HPDE6-E6E7 (cell line): ENCODE data around the gene EME2.
"Not testable (repeated sequence)": the region's sequence is repeated elsewhere in the genome, so short reads cannot be mapped to it uniquely, and the experiment has no call there.

Experiments used
- DNase-seq: peaks from one replicate; pipeline ENCODE4 v3.0.0; 2011; ENCODE audit warnings: missing footprints; ENCODE audit errors: extremely low spot score

Gene EME2, protein sequence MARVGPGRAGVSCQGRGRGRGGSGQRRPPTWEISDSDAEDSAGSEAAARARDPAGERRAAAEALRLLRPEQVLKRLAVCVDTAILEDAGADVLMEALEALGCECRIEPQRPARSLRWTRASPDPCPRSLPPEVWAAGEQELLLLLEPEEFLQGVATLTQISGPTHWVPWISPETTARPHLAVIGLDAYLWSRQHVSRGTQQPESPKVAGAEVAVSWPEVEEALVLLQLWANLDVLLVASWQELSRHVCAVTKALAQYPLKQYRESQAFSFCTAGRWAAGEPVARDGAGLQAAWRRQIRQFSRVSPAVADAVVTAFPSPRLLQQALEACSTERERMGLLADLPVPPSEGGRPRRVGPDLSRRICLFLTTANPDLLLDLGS

DNA sequence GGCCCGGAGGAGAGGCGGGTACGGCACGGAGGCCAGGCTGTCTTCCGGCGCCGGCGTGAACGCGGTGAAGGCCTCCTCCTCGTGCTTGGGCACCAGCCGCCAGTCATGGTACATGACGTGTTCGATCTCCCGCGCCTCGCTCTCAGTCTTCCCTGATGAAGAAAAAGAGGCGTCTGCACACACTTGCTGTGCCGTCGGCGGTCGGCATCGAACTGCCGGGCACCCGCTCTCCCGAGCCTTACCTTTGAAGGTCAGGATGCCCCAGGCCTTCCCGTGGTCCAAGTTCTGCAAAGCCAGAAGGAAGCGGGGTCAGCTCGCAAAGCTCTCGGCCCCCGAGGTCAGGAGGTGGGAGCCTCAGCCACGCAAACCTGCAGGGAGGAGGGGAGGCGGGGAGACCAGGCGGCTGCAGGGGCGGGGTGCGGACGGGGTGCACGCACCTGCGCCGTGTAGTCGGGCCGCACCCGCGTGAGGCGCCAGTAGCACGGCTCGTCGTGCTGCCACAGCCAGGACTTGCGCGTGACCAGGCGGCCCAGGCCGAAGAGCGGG is at the start of gene EME2:
Gene EME2, plus strand, starts transcription at position 449 of the 546 bp plus-strand sequence. CDS start 418 bp downstream, outside the sequence.
- no peak for DNase-seq

DNA sequence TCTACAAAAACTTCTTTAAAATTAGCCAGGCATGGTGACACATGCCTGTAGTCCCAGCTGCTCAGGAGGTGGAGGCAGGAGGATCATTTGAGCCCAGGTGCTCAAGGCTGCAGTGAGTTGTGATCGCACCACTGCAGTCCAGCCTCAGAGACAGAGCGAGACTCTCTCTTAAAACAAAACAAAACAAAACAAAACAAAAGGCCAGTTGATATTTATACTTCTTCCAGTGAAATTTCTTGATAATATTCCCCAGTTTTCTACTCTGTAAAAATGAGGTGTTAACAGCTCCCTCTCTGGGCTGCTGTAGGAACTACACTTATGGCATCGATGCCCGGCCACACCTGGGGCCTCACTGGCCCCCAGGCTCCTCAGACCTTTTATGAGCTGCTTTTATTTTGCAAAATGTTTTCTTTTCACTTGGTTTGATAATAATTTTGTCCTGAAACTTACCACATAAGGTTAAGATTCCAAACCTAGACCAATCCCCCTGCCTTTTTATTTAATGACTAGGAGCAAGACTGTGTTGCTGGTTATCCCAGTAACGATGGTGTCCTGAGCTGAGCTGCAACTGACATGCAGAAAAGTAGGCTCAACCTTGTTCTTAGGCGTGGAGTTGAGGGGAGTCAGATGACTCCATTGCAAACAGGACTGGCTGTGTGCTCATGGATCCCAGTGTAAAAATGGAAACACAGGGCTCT is 49.0 kb upstream of the EME2 start:
- DNase-seq: no peak

DNA sequence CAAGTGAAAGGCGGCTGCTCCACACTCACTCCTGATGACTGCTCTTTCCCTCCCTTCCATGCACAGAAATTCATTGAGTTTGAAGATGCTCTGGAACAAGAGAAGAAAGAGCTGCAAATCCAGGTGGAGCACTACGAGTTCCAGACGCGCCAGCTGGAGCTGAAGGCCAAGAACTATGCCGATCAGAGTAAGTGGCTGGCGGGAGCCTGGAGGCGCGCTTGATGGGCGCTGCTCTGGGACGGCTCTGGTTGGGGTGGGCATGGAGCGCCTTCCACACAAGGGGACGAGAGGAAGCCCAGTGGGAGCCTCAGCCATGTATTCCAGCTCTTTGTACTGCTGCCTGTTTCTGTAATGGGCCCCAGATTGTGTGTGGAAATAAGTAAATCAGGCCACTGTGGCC is 48.1 kb upstream of the EME2 start:
- no peak for DNase-seq

DNA sequence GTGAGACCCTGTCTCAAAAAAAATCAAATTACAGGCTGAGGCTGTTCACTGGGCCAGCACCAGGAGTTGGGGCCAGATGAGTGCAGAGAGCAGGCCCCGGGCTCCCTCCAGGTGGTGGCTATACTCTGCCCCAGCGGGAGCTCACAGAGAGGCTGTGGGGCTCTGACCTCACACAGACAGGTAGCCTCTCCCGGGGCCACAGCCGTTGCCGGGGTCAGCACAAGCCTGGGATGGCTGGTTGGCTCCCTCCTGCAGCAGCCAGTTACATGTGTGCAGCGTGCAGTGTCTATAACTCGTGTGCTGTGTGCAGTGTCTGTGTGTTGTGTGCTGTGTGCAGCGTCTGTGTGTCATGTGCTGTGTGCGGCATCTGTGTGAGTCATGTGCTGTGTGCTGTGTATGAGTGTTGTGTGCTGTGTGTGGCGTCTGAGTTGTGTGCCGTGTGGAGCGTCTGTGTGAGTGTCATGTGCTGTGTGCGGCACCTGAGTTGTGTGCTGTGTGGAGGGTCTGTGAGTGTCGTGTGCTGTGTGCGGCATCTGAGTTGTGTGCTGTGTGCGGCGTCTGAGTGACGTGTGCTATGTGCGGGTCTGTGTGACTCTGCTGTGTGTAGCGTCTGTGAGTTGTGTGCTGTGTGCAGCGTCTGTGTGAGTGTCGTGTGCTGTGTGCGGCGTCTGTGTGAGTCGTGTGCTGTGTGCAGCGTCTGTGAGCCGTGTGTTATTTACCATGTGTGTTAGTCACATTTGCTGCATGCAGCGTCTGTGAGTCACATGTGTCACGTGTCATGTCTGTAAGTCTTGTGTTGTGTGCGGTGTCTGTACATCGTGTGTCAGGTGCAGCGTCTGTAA is 45.7 kb upstream of the EME2 start:
- DNase-seq: no peak

DNA sequence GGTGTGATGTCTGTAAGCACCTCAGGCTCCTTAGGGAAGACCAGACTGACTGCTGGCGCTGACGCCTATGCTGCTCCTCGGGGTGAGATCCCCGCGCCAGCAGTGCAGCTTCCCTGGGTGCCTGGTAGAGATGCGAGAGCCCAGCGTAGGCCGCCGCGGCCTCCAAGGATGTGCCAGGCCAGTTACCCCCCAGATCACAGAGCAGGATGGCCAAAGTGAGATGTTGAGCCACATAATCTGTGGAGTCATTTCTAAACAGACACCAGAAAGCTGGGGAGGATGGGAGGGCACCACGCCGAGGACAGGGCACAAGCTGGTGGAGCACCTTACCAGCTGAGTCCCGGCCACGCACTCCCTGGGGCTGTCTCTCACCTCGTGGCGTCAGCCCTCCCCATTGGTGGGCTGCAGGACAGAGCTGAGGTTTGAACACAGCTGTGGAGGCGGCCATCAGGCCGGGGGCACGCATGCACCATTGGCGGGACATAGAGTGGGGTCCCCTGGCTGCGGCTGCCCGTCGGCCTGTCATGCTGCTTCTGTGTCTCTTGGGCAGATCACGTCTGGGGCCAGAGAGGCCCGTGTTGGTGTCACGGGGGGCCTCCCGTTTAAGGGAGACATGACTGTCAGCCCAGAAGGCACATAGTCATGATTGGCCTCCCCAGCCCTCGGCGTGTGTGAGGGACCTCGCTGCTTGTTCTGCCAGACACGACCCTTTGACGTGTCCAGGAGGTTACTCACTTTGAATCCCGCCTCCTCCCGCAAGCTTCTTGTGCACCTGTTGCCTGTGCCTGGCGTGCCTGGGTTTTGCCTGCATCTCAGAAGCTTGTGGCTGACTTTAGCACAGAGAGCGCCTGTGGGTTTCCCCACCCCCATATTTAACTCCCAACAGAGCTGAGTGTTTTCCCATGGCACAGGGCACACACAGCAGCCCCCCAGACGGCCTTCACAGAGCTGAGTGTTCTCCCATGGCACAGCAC is 44.7 kb upstream of the EME2 start:
- DNase-seq: no peak

DNA sequence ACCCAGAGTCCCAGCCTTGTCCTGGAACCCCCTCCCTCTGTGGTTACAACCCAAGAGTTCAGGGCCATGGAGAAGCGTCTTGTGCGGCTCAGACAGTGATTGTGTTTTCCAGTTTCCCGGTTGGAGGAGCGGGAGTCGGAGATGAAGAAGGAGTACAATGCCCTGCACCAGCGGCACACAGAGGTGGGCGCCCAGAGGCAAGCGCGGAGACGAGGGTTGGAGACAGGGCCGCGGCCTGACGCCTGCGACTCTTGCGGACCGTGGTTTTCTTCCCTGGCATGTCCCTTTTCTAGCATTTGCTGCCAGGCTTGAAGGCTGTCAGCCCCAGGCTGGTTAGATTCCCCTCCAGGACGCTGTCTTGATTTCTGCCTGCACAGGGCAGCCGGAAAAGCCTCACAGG is 43.6 kb upstream of the EME2 start:
- DNase-seq: no peak

DNA sequence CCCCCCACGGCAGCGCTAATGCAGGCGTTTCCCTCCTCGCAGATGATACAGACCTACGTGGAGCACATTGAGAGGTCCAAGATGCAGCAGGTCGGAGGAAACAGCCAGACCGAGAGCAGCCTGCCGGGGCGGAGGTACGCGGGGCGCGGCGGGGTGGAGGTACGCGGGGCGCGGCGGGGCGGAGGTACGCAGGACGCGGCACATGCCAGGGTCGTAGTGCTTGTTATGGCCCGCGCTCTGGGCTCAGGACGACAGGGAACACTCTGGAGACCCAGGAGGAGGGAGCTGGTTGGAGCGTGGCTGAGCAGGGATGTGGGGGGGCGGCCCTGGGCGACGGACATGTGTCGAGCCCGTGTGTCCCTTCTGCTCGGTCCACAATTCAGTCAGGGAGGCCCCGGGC is 43.2 kb upstream of the EME2 start:
- DNase-seq: no peak

DNA sequence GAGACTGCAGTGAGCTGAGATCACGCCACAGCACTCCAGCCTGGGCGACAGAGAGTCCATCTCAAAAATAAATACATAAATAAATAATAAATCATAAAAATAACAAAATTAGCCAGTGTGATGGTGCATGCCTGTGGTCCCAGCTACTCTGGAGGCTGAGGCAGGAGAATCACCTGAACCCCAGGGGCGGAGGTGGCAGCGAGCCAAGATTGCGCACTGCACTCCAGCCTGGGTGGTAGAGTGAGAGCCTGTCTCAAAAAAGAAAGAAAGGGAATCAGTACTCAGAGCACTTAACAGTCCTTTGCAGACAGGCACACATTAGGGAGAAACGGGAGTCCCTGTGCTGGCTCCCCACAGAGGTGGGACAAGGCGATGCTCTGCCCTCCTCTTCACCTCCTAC is 41.5 kb upstream of the EME2 start:
- no peak for DNase-seq

DNA sequence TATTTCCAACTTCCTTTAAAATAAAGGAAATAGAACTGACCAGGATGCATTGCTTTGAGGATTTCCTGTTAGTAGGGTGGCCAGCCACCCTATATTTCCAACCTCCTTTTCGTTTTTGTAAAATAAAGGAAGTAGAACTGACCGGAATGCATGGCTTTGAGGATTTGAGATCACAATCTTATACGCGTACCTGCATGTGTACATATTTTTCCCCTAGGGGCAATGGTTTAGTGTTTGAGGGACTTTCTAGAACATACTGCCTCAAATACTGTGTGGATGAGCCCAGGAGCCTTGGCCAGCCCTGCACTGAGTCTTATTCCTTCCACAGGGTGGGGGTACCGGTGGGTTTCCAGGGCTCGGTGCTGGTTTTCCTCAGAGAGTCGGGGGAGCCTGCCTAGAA is 41.0 kb upstream of the EME2 start:
- no peak for DNase-seq

DNA sequence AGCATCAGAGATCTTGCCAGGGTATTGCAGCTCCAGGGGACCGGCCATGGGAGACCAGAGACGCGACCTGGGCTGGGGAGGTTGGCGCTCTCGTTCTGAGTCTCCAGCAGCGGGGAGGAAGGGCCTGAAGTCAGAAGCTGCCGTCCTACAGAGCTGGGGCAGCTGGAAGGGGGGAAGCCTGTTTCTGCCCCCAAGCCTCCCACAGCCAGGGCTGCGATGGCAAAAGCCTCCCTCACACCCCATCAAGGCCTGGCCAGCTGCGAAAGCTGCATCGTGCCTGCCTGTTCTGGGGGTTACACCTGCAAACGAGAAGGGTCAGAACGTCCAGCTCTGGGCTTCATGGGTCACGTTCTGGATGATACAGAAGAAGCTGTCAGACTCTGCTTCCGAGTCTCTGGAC is 40.5 kb upstream of the EME2 start:
- DNase-seq: no peak

DNA sequence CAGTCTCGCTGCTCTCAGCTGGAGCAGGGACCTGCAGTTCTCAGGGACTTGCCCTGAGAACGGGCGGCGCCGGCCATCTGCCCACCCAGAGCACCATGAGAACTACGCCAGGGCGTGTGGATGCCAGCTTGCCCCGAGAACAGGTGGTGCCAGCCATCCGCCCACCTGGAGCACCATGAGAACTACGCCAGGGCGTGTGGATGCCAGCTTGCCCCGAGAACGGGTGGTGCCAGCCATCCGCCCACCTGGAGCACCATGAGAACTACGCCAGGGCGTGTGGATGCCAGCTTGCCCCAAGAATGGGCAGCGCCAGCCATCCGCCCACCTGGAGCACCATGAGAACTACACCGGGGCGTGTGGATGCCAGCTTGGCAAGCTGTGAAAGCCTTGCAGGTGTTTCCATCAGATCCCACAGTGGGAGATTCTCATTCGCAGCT is 40.0 kb upstream of the EME2 start:
- DNase-seq: not testable (repeated sequence)

DNA sequence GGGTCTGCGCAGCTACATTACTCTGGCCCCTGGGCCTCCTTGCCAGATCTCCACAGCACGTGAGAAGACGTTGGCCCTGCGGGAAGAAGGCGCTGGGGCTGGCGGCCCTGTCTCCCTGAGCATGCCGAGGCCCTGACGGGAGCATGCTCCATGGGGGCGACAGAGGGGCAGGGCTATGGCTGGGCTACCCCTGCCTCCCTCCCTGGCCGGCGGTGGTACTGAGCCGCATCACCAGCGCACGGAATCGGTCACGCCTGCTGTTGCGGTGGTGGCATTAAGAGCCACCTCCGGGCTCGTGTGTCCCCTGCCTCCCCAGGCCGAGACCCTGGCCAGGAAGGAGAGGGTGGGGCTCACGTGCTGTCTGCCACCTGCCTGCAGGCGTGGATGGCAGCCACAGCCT is 38.5 kb upstream of the EME2 start:
- DNase-seq: no peak

DNA sequence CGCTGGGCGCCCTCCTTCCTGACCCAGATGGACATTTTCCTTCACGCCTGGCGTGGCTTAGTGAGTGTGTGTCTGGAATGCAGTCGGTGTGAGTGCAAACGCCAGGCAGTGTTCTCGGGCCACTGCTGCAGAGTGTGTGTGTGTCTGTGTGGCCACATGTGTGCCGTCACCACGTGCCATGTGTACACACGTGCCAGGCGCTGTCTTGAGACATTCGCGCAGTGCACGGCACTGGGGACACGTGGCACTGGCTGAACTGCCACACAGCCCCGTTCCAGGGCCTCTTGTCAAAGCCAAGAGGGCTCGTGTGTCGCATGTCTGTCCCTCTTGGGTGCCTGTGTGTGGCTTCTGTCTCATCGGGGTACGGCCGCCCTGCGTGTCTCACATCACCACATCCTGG is 37.8 kb upstream of the EME2 start:
- no peak for DNase-seq

DNA sequence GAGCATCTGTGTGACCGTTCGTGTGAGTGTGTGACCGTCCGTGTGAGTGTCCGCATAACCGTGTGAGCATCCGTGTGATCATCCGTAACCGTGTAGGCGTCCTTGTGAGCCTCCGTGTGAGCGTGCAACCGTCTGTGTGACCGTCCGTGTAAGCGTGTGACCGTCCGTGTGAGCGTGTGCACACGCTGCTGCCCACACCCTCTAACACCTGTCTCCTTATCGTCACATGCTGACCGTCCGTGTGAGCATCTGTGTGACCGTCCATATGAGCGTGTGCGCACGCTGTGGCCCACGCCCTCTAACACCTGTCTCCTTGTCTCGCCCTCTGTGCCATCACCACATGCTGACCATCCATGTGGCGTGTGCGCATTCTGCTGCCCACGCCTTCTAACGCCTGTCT is 32.4 kb upstream of the EME2 start:
- DNase-seq: no peak

DNA sequence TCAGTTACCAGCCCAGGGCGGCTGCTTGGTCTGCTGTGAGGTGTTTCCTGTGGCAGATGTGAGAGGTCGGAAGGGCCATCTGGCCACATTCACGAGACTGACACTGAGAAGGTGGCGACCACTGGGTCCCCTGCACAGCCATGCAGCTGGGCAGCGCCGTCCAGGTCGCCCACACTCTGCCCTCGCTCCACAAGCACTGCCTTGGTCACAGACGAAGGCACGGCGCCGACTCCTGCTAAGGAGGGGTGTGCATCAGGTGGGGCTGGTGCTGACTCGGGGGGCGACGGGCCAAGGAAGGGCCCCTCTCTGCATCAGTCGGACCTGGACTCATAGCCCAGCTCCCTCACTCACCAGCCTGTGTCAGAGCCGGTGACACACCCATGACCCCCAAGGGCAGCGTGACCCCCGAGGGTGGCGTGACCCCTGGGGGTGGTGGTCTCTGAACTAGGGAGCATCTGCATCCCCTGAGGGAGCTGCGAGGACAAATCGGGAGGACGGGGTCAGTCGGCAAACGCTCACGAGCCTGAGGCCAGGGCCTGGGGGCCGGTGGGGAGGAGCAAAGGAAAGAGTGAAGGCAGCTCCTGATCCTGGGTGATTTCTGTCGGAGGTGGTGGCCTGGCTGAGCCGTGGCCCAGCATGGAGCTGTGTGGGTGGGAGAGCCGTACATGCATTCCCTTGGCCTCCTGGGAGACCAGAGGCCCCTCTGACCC is 31.7 kb upstream of the EME2 start:
- DNase-seq: no peak

DNA sequence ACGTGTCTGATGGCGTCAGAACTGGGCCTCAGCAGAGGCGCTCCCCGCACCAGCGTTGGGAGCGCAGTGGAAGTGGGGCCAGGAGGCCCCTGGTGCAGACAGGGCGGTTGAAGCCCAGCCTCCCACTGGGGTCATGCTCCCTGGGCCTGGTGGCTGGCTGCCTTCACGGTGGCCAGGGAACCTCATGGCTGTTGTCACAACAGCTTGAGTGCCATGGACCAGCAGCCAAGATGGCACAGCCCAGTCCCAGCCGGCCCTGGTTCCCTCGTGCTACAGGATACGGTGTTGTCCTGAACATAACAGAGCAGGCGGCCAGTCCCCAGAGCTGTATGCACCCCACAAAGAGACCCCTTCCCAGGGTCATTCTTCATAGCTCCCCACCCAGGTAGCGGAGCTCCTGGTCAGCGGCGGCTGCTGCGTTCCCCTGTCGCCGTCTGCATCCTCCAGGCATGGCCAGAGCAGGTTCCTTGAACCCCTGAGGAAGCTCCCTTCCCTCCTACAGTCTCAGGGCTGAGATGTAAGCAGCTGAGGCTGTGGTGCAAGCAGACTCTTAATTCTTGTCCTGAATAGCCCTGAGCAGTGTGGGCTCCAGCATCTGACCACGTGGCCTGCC is 31.0 kb upstream of the EME2 start:
- DNase-seq: no peak

DNA sequence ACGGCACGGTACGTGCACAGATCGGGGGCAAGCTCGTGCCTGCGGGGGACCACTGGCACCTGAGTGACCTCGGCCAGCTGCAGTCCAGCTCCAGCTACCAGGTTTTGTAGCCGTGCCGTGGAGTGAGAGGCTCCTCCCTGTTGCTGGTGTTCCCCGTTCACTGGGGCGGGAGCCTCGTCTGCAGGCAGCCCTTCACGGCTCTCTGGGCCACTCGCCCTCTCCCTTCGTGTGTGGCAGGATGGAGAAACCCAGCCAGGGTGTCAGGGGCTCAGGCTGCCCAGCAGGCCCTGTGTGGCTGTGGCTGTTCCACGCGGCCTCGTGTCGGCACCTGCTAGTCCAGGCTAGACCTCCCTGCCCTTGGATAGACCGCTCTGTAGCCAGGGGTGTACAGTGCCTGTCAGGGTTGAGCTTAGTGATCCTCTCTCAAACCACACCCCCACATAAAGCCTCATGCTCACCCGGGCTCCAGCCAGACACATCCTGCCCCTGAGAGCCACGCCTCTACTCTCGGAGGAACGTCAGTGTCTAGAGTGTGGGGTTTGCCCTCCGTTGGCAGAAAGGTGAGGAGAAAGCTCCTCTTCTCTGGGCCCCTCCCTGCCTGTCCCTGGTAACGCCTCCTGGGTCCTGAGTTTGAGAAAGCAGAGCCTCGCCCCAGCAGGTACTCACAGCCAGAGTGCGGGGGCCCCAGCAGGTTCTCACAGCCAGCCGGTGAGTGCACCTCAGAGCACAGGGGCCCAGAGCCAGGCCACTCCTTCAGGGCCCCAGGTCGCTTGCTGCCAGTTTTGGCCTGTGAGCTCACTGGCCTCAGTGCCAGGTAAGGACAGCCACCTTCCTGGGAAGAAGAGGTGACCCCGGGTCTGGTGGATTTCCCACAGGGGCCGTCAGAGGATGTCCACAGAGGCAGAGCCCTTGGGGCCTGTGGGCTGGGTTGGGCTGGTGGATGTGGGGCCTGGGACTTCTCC is 29.0 kb upstream of the EME2 start:
- no peak for DNase-seq

DNA sequence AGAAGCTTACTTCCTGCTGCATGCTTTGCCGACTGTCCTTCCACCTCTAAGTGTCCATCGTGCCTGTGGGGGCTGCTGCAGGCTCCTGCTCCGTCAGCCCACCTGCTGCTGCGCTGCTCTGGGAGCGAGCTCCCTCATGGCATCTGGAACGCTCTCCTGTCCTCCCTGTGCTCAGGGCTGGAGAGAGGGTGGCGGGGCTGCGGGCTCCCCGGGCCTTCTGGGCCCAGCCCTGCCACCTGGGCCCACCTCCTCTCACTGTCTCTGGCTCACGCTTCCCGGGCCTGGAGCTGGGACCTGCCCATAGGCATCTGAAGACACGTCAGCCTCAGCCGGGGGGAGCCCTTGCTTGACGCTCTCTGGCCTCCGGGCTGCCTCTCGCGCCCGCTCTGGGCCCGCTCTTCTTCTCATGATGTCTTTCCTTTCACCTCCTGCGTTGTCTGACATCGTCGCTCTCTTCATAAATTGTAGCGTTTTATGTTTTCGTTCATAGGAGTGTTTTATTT is 28.2 kb upstream of the EME2 start:
- DNase-seq: no peak
